K562 (cell line): ENCODE measurements around the gene CCDC102B.

Source experiments
- CEBPB ChIP-seq: fragments of 450-650 bp; IDR thresholded peaks from 2 replicates; pipeline ENCODE4 v1.6.1; 2016; ENCODE audit warnings: missing genetic modification characterization, missing compliant biosample characterization
- CTCF ChIP-seq, 3 experiments: IDR thresholded peaks in 2 of 3; conservative IDR thresholded peaks in 1 of 3; 2 replicates each; pipeline ENCODE4 v1.5.1; 2011 to 2012; ENCODE audit warnings: low read length in 3 of 3, mild to moderate bottlenecking in 3 of 3, control low read depth in 2 of 3, improper control_type of control experiment in 1 of 3, inconsistent platforms in 1 of 3, low read depth in 1 of 3, mixed read lengths in 1 of 3, moderate library complexity in 1 of 3; ENCODE audit not compliant: insufficient read depth in 2 of 3
- FOXK1 ChIP-seq: sonication (generic); formaldehyde crosslinking; IDR thresholded peaks from 2 replicates; pipeline ENCODE4 v1.8.0; 2022; ENCODE audit warnings: missing genetic modification reagents, mild to moderate bottlenecking, borderline replicate concordance
- GABPA ChIP-seq: fragments of 200-800 bp; sonication (Bioruptor generic); conservative IDR thresholded peaks from 2 replicates; pipeline ENCODE4 v1.6.1; 2016; ENCODE audit warnings: low read depth, missing genetic modification characterization, missing compliant biosample characterization
- JUNB ChIP-seq: fragments of 450-650 bp; formaldehyde crosslinking; conservative IDR thresholded peaks from 2 replicates; pipeline ENCODE4 v1.4.0; 2020; ENCODE audit warnings: mild to moderate bottlenecking
- POLR2A ChIP-seq: fragments of 450-650 bp; conservative IDR thresholded peaks from 2 replicates; pipeline ENCODE4 v1.6.1; 2016
- REST ChIP-seq, 2 experiments: fragments of 450-650 bp; formaldehyde crosslinking in 1 of 2; IDR thresholded peaks; 2 replicates each; pipeline versions ENCODE4 v1.4.0 to v1.6.1; 2014 to 2020; ENCODE audit warnings: mild to moderate bottlenecking in 2 of 2, borderline replicate concordance in 1 of 2, low read depth in 1 of 2
- ZNF140 ChIP-seq: fragments of 250-450 bp; sonication (Bioruptor Pico); IDR thresholded peaks from 2 replicates; pipeline ENCODE4 v1.8.0; 2021; ENCODE audit warnings: moderate library complexity, mild to moderate bottlenecking, inconsistent platforms
- ZNF609 ChIP-seq: sonication (generic); formaldehyde crosslinking; IDR thresholded peaks from 2 replicates; pipeline ENCODE4 v1.8.1; 2023; ENCODE audit warnings: missing genetic modification reagents, mild to moderate bottlenecking, borderline replicate concordance
- TF ChIP-seq, protein P1 (sequence below): fragments of 250-450 bp; sonication (Bioruptor Pico); IDR thresholded peaks from 2 replicates; pipeline ENCODE4 v1.4.0; 2020

DNA sequence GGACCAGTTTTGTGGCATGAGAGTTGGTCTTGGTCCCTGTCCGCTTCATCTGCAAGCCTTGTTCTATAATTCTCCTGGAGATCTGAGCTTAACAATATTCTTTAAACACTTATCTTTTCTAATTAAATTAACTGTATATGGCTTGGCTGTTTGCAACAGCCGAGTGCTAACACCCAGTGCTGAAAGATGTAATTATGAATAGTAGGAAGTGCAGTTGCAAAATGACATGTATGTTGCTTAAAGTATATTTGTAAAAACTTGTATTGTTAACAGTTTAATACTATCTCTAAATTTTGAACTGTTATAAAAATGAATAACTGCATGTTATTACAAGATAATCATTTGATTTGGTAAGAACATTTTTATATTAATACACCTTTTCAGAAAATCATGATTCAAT is 45.1 kb downstream of the CCDC102B start:
- TF ChIP-seq CEBPB (tag) (no peak), ZNF609 (CRISPR knock-in tag) (no peak), ZNF140 (no peak), CTCF (IDR thresholded peaks at IDR 0.05 in 2 of 3, conservative IDR thresholded peaks at IDR 0.05 in 1 of 3; ENCODE audit: insufficient read depth in 2 of 3, low read depth in 1 of 3, low read length in 3 of 3) (no peak), FOXK1 (no peak), JUNB (CRISPR knock-in tag) (no peak), REST (IDR thresholded peaks at IDR 0.05; ENCODE audit: borderline replicate concordance) (no peak), REST (CRISPR knock-in tag; IDR thresholded peaks at IDR 0.05; ENCODE audit: low read depth) (no peak), GABPA (no peak), POLR2A (no peak)
- TF ChIP-seq, protein P1, sequence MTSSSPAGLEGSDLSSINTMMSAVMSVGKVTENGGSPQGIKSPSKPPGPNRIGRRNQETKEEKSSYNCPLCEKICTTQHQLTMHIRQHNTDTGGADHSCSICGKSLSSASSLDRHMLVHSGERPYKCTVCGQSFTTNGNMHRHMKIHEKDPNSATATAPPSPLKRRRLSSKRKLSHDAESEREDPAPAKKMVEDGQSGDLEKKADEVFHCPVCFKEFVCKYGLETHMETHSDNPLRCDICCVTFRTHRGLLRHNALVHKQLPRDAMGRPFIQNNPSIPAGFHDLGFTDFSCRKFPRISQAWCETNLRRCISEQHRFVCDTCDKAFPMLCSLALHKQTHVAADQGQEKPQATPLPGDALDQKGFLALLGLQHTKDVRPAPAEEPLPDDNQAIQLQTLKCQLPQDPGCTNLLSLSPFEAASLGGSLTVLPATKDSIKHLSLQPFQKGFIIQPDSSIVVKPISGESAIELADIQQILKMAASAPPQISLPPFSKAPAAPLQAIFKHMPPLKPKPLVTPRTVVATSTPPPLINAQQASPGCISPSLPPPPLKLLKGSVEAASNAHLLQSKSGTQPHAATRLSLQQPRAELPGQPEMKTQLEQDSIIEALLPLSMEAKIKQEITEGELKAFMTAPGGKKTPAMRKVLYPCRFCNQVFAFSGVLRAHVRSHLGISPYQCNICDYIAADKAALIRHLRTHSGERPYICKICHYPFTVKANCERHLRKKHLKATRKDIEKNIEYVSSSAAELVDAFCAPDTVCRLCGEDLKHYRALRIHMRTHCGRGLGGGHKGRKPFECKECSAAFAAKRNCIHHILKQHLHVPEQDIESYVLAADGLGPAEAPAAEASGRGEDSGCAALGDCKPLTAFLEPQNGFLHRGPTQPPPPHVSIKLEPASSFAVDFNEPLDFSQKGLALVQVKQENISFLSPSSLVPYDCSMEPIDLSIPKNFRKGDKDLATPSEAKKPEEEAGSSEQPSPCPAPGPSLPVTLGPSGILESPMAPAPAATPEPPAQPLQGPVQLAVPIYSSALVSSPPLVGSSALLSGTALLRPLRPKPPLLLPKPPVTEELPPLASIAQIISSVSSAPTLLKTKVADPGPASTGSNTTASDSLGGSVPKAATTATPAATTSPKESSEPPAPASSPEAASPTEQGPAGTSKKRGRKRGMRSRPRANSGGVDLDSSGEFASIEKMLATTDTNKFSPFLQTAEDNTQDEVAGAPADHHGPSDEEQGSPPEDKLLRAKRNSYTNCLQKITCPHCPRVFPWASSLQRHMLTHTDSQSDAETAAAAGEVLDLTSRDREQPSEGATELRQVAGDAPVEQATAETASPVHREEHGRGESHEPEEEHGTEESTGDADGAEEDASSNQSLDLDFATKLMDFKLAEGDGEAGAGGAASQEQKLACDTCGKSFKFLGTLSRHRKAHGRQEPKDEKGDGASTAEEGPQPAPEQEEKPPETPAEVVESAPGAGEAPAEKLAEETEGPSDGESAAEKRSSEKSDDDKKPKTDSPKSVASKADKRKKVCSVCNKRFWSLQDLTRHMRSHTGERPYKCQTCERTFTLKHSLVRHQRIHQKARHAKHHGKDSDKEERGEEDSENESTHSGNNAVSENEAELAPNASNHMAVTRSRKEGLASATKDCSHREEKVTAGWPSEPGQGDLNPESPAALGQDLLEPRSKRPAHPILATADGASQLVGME (CRISPR knock-in tag): no peak
